Cardiac fibroblast (primary cell): Measurements from ENCODE around the gene SHROOM1.

ENCODE experiments used
- DNase-seq, 2 donors: peaks; one replicate each; pipeline versions ENCODE4 v3.0.0 to v3.0.0-alpha.2; 2010; ENCODE audit warnings: low read depth in 2 of 2
- H3K4me3 ChIP-seq, 2 donors: replicated peaks in 1 of 2; 1 replicate in 1 of 2; 2 replicates in 1 of 2; pipeline ENCODE4 v1.5.1; 2011; ENCODE audit warnings: low read depth in 2 of 2, low read length in 2 of 2, mild to moderate bottlenecking in 2 of 2, moderate library complexity in 1 of 2
- TF ChIP-seq, protein P1 (sequence below): IDR thresholded peaks from one replicate; pipeline ENCODE4 v1.5.1; 2011; ENCODE audit warnings: low read depth, mild to moderate bottlenecking, low read length, inconsistent platforms

The SHROOM1 gene

DNA sequence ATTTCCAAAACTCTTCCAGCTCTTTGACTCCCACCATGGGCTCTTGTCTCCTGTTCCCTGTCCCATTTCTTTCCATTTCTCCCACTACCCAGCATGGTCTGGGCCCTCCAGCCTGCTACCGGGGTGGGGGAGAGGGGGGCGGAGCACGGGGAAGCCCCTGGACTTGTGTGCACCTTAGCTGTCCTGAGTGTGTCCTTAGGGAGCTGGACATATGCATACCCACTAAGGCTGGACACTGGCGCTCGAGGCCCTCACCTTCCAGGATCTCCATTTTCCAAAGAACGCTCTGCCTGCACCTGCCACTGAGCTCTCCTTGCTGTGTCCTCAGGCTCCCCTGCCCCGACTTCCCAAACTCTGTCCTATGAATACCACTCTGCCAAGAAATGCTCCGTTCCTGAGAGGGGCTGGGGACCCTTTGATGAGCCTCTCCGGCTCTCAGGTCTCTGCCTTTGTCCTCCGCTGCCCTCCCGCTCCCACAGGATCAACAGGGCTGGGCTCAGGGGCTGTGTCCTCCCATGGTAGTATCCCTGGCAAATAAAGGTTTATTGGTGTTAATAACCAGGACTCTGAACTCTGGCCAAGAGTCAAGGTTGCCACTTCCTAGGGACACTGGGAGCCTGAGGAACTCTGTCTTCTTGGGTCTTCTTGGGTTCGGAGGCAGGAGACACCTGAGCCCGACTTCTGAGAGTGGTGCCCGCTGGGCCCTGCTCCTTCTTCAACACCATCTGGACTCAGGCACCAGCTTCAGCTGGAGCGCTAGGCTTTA, 831 bp upstream of the SHROOM1 start:
- peak overlapping the region; percentile 53 to 69 for H3K4me3 ChIP-seq
- DNase-seq = no peak
- TF ChIP-seq, protein P1, sequence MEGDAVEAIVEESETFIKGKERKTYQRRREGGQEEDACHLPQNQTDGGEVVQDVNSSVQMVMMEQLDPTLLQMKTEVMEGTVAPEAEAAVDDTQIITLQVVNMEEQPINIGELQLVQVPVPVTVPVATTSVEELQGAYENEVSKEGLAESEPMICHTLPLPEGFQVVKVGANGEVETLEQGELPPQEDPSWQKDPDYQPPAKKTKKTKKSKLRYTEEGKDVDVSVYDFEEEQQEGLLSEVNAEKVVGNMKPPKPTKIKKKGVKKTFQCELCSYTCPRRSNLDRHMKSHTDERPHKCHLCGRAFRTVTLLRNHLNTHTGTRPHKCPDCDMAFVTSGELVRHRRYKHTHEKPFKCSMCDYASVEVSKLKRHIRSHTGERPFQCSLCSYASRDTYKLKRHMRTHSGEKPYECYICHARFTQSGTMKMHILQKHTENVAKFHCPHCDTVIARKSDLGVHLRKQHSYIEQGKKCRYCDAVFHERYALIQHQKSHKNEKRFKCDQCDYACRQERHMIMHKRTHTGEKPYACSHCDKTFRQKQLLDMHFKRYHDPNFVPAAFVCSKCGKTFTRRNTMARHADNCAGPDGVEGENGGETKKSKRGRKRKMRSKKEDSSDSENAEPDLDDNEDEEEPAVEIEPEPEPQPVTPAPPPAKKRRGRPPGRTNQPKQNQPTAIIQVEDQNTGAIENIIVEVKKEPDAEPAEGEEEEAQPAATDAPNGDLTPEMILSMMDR = no peak

DNA sequence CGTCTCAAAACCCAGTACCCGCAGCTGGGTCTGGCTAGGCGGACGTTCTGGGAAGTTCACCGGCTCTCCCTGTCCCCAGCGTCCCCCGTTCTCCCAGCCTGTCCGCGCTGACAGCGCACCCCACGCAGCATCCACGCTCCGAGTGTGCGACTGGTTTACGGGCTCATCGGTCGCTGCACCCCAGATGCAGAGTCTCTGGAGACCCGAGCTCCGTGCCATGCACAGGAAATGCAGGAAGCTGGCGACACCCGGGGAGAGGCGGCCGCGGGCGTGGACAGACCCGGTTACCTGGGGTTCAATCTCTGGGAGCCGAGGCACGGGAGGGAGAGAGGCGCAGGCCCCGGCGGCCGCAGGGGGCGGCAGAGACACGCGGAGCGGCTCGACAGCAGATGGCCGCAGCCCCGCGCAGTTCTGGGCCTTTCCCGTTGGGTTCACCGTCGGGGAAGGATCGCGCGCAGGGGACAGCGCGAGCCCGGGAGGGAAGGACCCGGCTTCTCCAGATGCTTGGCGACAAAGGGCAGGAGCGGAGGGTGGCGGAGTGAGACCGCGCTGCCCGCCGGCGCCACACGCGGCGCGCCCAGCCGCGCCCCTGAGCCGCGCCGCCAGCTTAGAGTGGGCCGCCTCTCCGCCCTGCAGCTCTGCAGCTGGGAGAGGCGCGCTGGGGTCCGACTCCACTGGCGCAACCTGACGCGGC, 558 bp downstream of the SHROOM1 start:
- TF ChIP-seq, protein P1 = peak; percentile 74
- H3K4me3 ChIP-seq = peak overlapping the region; percentile 53 to 69

DNA sequence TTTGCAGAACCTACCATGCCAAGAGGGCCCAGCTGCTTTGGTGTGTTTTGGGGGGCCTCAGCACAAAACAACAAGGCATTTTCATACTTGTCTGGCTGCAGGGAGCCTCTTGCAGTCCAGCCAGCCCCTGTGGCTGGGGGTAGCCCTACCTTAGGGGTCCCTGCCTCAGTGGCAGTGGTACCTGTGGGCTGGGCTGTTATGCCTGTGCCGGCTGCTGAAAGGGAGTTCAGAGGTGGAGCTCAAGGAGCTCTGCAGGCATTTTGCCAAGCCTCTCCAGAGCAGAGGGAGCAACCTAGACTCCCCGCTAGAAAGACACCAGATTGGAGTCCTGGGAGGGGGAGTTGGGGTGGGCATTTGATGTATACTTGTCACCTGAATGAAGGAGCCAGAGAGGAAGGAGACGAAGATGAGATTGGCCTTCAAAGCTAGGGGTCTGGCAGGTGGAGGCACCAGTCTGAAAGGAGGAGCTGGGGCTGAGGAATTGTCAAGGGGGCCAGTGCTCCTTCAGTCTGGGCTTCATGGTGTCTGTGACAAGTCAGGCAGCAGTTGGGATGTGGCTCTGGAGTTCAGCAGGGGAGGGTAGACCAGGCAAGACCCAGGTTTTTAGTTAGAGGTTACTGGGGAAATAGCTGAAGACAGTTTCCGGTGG, 1.5 kb downstream of the SHROOM1 start:
- TF ChIP-seq, protein P1 = no peak
- peak overlapping the region; percentile 53 to 69 for H3K4me3 ChIP-seq
- DNase-seq = no peak

More for the DNA sequence above, 558 bp downstream of the SHROOM1 start:
- DNase-seq = peak; percentile 65 to 68

DNA sequence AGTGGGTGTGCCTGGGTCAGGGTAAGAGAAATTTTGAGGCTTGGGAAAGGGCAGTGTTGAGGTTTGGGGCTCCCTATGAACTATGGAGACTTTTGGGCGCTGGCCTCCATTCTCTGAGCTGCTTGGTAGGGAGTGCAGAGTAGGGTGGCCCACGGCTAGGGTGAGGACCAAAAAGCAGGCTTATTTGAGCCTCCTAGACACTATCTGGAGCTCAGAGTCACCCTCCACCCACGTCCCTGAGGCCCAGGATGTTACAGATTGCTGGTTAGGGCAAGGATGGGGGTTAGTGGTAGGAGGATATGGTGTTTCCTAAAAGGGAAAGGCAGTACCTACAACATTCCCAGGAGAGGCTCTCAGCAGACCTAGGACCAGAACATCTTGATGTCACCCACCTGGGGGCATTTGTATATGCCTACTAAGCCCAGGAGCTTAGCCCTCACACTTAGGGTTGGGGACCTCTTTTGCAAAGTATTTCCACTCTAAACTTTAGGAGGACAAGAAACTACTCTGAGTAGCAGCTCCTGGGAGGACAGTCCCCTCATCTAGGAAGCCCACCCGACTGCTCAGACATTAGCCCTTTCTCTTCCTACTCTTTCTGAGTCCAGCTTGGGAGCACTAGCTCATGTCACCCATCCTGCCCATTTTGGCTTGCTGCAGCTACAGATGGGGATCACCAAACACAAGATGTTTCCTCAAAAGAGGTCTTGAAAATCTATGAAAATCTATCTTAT, 2.3 kb downstream of the SHROOM1 start:
- no peak for DNase-seq

DNA sequence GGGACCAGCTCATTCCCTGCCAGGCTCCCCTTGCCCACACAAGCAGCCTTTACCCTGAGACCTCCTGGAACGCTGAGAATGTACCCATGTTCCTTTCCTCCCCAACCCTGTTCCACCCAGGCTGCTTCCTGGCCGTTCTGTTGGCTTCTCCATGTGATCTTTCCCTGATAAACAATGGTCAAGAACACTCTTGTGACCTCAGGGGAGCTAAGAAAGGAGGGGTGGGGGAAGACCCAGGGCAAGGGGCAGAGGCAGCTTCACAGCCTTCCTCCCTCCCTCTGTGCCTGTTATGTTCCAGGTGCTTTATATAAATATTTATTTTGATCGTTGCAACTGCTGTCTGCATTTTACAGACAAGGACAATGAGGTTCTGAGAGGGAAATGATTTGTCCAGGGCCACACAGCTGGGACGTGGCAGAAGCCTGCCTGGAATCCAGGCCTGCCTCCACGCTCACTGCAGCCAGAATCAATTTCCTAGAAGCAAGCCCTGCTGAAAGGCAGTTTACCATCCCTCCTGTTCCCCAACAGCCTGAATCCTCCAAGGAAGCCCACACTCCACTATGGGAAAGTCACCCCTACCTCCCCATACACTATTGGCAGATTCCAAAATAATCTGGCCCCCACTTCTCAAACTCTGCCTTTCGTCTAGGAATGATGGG, 3.9 kb downstream of the SHROOM1 start:
- no peak overlapping the region for H3K4me3 ChIP-seq
- no peak for DNase-seq
- TF ChIP-seq, protein P1 = no peak

More for the DNA sequence above, 2.3 kb downstream of the SHROOM1 start:
- H3K4me3 ChIP-seq = no peak overlapping the region
- TF ChIP-seq, protein P1 = no peak

DNA sequence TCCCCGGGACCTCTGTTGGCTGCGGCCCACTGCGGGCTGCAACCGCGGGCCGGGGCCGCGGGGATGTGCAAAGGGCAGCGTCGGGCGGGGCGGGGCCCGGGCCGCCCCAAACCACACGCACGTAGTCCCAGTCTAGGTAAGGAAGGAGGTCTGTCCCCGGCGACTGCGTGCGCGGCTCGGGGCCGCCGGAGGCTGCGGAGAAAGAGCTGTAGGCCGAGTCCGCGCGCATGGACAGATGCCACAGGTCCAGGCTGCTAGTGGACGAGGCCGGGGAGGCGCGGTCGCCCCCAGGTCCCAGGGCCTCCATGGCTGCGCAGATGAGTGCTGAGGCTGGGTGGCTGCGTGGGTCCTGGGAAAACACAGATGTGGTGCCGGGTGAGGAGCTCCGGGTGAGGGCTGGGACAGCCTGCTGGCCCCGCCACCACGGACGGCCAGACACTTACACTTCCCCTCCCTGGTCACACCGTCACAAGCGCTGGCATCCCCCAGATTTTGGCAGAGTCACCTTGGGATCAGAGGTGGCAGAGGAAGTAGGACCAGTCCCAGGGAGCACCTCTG, 4.5 kb downstream of the SHROOM1 start:
- DNase-seq = no peak
- H3K4me3 ChIP-seq = no peak overlapping the region

More for the DNA sequence above, 4.5 kb downstream of the SHROOM1 start:
- TF ChIP-seq, protein P1 = no peak
